Measurements from ENCODE around the gene UCHL3.

Gene UCHL3

GRCh38 chr13:75587679-75588078 is 38.1 kb downstream of the UCHL3 start:
- peaks cover 50% of the 10 kb centered on the region for H3K36me3 ChIP-seq (ENCODE audit: insufficient read depth, low read length)
- no peak overlapping the region for H3K27ac ChIP-seq
- no peaks in the 10 kb centered on the region for H3K9me3 ChIP-seq (ENCODE audit: low read depth, low read length)
- H3K4me3 ChIP-seq = no peak overlapping the region
- no peak for DNase-seq (ENCODE audit: low read depth, low spot score)
- TF ChIP-seq FOXP2 (optimal IDR thresholded peaks at IDR 0.05; ENCODE audit: control extremely low read depth, extremely low read length, insufficient read depth) (no peak), POLR2AphosphoS5 (IDR thresholded peaks at IDR 0.05; ENCODE audit: borderline replicate concordance, low read depth, low read length) (no peak), EZH2 (IDR thresholded peaks at IDR 0.05) (no peak)
- H3K9ac ChIP-seq (ENCODE audit: insufficient read length) = no peak overlapping the region

DNA sequence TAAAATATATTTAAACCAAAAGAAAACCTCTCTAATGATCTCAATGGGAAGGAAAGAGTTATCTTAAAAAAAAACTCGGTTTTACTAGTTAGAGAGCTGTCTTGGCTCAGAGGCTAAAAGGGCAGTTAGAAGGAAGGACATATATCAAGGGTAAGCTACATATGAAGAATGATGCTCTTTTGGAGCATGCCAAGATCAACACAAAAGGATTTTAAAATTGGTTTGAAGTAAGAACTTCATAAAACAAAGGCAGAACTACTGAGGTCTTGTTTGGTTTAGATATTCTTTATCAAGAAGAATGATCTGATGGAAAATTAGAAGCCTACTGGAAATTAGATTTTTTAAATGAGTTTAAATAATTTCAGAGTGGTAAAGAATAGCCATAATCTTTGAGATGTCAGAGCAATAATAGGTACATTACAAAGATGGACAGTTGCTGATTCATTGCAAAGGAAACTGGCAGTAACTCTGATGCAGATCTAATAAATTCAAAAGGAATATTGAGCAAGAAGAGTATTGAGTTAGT is 47.1 kb downstream of the UCHL3 start:
- TF ChIP-seq FOXP2 (optimal IDR thresholded peaks at IDR 0.05; ENCODE audit: control extremely low read depth, extremely low read length, insufficient read depth) (no peak), EZH2 (IDR thresholded peaks at IDR 0.05) (no peak), POLR2AphosphoS5 (IDR thresholded peaks at IDR 0.05; ENCODE audit: borderline replicate concordance, low read depth, low read length) (no peak)
- no peak overlapping the region for H3K4me3 ChIP-seq
- no peaks in the 10 kb centered on the region for H3K9me3 ChIP-seq (ENCODE audit: low read depth, low read length)
- peaks cover 18% of the 10 kb centered on the region for H3K36me3 ChIP-seq (ENCODE audit: insufficient read depth, low read length)
- DNase-seq (ENCODE audit: low read depth, low spot score) = no peak
- H3K9ac ChIP-seq (ENCODE audit: insufficient read length) = no peak overlapping the region
- no peak overlapping the region for H3K27ac ChIP-seq

- Histone ChIP-seq H3K27ac (no peak overlapping the region), H3K4me3 (no peak overlapping the region), H3K9ac (ENCODE audit: insufficient read length) (no peak overlapping the region), H3K36me3 (ENCODE audit: insufficient read depth, low read length) (peaks cover 12% of the 10 kb centered on the region; the same call in 1 of the 2 replicates), H3K9me3 (ENCODE audit: low read depth, low read length) (no peaks in the 10 kb centered on the region)
- TF ChIP-seq POLR2AphosphoS5 (IDR thresholded peaks at IDR 0.05; ENCODE audit: borderline replicate concordance, low read depth, low read length) (no peak), FOXP2 (optimal IDR thresholded peaks at IDR 0.05; ENCODE audit: control extremely low read depth, extremely low read length, insufficient read depth) (no peak), EZH2 (IDR thresholded peaks at IDR 0.05) (no peak)
- DNase-seq (ENCODE audit: low read depth, low spot score) = no peak
These were observed 50.8 kb downstream of the UCHL3 start for GRCh38 chr13:75600371-75600770.

DNA sequence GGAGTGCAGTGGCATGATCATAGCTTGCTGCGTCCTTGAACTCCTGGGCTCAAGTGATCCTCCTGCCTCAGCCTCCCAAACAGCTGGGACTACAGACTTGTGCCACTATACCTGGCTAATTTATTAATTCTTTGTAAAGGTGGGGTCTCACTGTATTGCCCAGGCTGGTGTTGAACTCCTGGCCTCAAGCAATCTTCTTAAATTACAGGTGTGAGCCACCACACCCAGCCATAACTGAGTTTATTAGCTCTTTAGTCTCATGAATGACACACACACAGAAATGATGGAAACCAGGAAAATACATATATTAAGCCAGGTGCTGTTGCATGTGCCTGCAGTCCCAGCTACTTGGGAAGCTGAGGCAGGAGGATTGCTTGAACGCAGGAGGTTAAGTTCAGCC is 53.4 kb downstream of the UCHL3 start:
- no peak for DNase-seq (ENCODE audit: low read depth, low spot score)
- no peaks in the 10 kb centered on the region for H3K9me3 ChIP-seq (ENCODE audit: low read depth, low read length)
- H3K36me3 ChIP-seq (ENCODE audit: insufficient read depth, low read length) = peaks cover 7% of the 10 kb centered on the region; the same call in 1 of the 2 replicates
- no peak for TF ChIP-seq POLR2AphosphoS5 (IDR thresholded peaks at IDR 0.05; ENCODE audit: borderline replicate concordance, low read depth, low read length)
- no peak for TF ChIP-seq FOXP2 (optimal IDR thresholded peaks at IDR 0.05; ENCODE audit: control extremely low read depth, extremely low read length, insufficient read depth)
- no peak for TF ChIP-seq EZH2 (IDR thresholded peaks at IDR 0.05)
- no peak overlapping the region for H3K4me3 ChIP-seq
- H3K9ac ChIP-seq (ENCODE audit: insufficient read length) = no peak overlapping the region
- no peak overlapping the region for H3K27ac ChIP-seq

- Histone ChIP-seq H3K9me3 (ENCODE audit: low read depth, low read length) (no peaks in the 10 kb centered on the region), H3K36me3 (ENCODE audit: insufficient read depth, low read length) (no peaks in the 10 kb centered on the region; the same call in 1 of the 2 replicates), H3K9ac (ENCODE audit: insufficient read length) (no peak overlapping the region), H3K27ac (no peak overlapping the region), H3K4me3 (no peak overlapping the region)
- no peak for DNase-seq (ENCODE audit: low read depth, low spot score)
- TF ChIP-seq POLR2AphosphoS5 (IDR thresholded peaks at IDR 0.05; ENCODE audit: borderline replicate concordance, low read depth, low read length) = no peak
- no peak for TF ChIP-seq EZH2 (IDR thresholded peaks at IDR 0.05)
- no peak for TF ChIP-seq FOXP2 (optimal IDR thresholded peaks at IDR 0.05; ENCODE audit: control extremely low read depth, extremely low read length, insufficient read depth)
These were observed 57.9 kb downstream of the UCHL3 start for GRCh38 chr13:75607447-75607846.

DNA sequence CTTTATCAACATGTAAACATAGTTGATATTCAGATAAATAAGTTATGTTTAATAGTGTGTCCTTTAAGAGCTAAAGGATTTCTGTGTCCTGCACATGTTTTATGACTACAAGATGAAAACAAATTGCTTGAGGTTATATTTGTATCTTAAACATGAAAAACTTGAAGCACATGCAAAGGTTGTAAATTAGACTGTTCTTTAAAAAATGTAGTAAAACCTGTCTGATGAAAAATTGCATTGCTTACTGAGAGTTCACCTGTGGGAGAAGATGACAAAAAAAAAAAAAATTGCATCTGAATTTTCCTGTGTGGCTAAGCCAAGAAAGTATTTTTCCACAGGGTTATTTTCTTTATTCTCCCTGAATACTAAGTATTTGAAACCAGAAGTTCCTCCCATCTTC is 60.9 kb downstream of the UCHL3 start:
- TF ChIP-seq FOXP2 (optimal IDR thresholded peaks at IDR 0.05; ENCODE audit: control extremely low read depth, extremely low read length, insufficient read depth) = no peak
- TF ChIP-seq POLR2AphosphoS5 (IDR thresholded peaks at IDR 0.05; ENCODE audit: borderline replicate concordance, low read depth, low read length) = no peak
- TF ChIP-seq EZH2 (IDR thresholded peaks at IDR 0.05) = no peak
- H3K9me3 ChIP-seq (ENCODE audit: low read depth, low read length) = no peaks in the 10 kb centered on the region
- no peaks in the 10 kb centered on the region; the same call in 1 of the 2 replicates for H3K36me3 ChIP-seq (ENCODE audit: insufficient read depth, low read length)
- DNase-seq (ENCODE audit: low read depth, low spot score) = no peak
- H3K9ac ChIP-seq (ENCODE audit: insufficient read length) = no peak overlapping the region
- H3K27ac ChIP-seq = no peak overlapping the region
- no peak overlapping the region for H3K4me3 ChIP-seq

GRCh38 chr13:75612354-75612753 is 62.8 kb downstream of the UCHL3 start:
- Histone ChIP-seq H3K9ac (ENCODE audit: insufficient read length) (no peak overlapping the region), H3K9me3 (ENCODE audit: low read depth, low read length) (no peaks in the 10 kb centered on the region), H3K27ac (no peak overlapping the region), H3K36me3 (ENCODE audit: insufficient read depth, low read length) (no peaks in the 10 kb centered on the region), H3K4me3 (no peak overlapping the region)
- no peak for DNase-seq (ENCODE audit: low read depth, low spot score)
- no peak for TF ChIP-seq POLR2AphosphoS5 (IDR thresholded peaks at IDR 0.05; ENCODE audit: borderline replicate concordance, low read depth, low read length)
- TF ChIP-seq FOXP2 (optimal IDR thresholded peaks at IDR 0.05; ENCODE audit: control extremely low read depth, extremely low read length, insufficient read depth) = no peak
- TF ChIP-seq EZH2 (IDR thresholded peaks at IDR 0.05) = no peak

DNA sequence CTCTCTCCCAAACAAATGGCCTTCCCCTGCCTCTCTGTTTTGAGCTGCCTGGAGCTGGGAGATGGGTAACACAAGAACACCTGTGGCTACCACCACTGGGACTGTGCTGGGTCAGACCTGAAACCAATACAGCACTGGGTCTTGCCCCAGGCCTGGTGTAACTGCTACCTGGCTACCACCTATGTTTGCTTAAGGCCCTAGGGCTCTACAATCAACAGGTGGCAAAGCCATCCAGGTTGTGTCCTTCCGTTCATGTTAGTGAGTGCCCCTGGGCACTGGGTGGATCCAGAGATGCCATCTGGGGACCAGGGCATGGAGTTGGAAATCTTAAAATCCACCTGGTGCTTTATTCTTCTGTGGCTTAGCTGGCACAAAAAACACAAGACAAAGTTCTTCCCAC is 67.6 kb downstream of the UCHL3 start:
- Histone ChIP-seq H3K9me3 (ENCODE audit: low read depth, low read length) (no peaks in the 10 kb centered on the region), H3K9ac (ENCODE audit: insufficient read length) (no peak overlapping the region), H3K27ac (no peak overlapping the region), H3K36me3 (ENCODE audit: insufficient read depth, low read length) (no peaks in the 10 kb centered on the region), H3K4me3 (no peak overlapping the region)
- no peak for TF ChIP-seq EZH2 (IDR thresholded peaks at IDR 0.05)
- TF ChIP-seq FOXP2 (optimal IDR thresholded peaks at IDR 0.05; ENCODE audit: control extremely low read depth, extremely low read length, insufficient read depth) = no peak
- TF ChIP-seq POLR2AphosphoS5 (IDR thresholded peaks at IDR 0.05; ENCODE audit: borderline replicate concordance, low read depth, low read length) = no peak
- DNase-seq (ENCODE audit: low read depth, low spot score) = no peak

GRCh38 chr13:75618308-75618707 is 68.7 kb downstream of the UCHL3 start:
- H3K4me3 ChIP-seq = no peak overlapping the region
- 0 out of 2 replicates have a peak overlapping the region, but pooled peaks have one; percentile 21 for H3K27ac ChIP-seq
- no peak for DNase-seq (ENCODE audit: low read depth, low spot score)
- H3K9ac ChIP-seq (ENCODE audit: insufficient read length) = no peak overlapping the region
- no peaks in the 10 kb centered on the region for H3K9me3 ChIP-seq (ENCODE audit: low read depth, low read length)
- no peaks in the 10 kb centered on the region for H3K36me3 ChIP-seq (ENCODE audit: insufficient read depth, low read length)
- TF ChIP-seq FOXP2 (optimal IDR thresholded peaks at IDR 0.05; ENCODE audit: control extremely low read depth, extremely low read length, insufficient read depth) (no peak), POLR2AphosphoS5 (IDR thresholded peaks at IDR 0.05; ENCODE audit: borderline replicate concordance, low read depth, low read length) (no peak), EZH2 (IDR thresholded peaks at IDR 0.05) (no peak)

Measured in SK-N-MC (cell line).